DOHH2 (cell line): ENCODE measurements around the gene CCR6.

Experiments used
- EZH2phosphoT487 ChIP-seq: fragments of 200-600 bp; sonication (generic); IDR thresholded peaks from 2 replicates; pipeline ENCODE4 v1.6.1; 2017; ENCODE audit warnings: borderline replicate concordance, mild to moderate bottlenecking, antibody characterized with exemption, low read length, moderate library complexity, mixed read lengths
- TF ChIP-seq, protein P1 (sequence below): fragments of 200-600 bp; sonication (generic); IDR thresholded peaks from one replicate; pipeline ENCODE4 v1.5.1; 2014; ENCODE audit warnings: antibody characterized with exemption, mild to moderate bottlenecking, low read depth, low read length; ENCODE audit not compliant: poor library complexity, severe bottlenecking

- TF ChIP-seq, protein P1, sequence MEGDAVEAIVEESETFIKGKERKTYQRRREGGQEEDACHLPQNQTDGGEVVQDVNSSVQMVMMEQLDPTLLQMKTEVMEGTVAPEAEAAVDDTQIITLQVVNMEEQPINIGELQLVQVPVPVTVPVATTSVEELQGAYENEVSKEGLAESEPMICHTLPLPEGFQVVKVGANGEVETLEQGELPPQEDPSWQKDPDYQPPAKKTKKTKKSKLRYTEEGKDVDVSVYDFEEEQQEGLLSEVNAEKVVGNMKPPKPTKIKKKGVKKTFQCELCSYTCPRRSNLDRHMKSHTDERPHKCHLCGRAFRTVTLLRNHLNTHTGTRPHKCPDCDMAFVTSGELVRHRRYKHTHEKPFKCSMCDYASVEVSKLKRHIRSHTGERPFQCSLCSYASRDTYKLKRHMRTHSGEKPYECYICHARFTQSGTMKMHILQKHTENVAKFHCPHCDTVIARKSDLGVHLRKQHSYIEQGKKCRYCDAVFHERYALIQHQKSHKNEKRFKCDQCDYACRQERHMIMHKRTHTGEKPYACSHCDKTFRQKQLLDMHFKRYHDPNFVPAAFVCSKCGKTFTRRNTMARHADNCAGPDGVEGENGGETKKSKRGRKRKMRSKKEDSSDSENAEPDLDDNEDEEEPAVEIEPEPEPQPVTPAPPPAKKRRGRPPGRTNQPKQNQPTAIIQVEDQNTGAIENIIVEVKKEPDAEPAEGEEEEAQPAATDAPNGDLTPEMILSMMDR = no peak
- no peak for TF ChIP-seq EZH2phosphoT487
Observed at GRCh38 chr6:167107787-167108186, 15.1 kb upstream of the CCR6 start.
